Naive thymus-derived CD8-positive, alpha-beta T cell (primary cell): ENCODE data around the gene FOXL3. TPM values are rescaled to one million over a fixed set of nuclear protein-coding genes. Genes with fewer than 3 reads are reported as not detected.
A peak's percentile ranks its signal among the peaks of the same experiment; 100 is the strongest.
"Not testable (repeated sequence)": the region's sequence is repeated elsewhere in the genome, so short reads cannot be mapped to it uniquely, and the experiment has no call there.

ENCODE experiments used
- ATAC-seq, 2 donors: fragments of 150-1000 bp; cut with Tn5 transposase in 1 of 2; sonication (Bioruptor Pico), chemical (Tn5 transposase) in 1 of 2; 1 replicate in 1 of 2; 2 replicates in 1 of 2; pipeline ENCODE4 v1.10.0; 2021; ENCODE audit warnings: mild to moderate bottlenecking in 2 of 2, moderate library complexity in 2 of 2
- POLR2A ChIA-PET: fragments of 350-600 bp; sonication (Branson Sonifier 250); formaldehyde crosslinking; loops from one replicate; lab custom pipeline; 2021; ENCODE audit warnings: antibody characterized with exemption; lab: Charles Lee
- DNase-seq, 10 donors: peaks; one replicate each; pipeline versions ENCODE4 v3.0.0 to v3.0.0-alpha.2; 2020 to 2022
- H3K27ac Mint-ChIP-seq, 10 donors: one replicate each; pipeline ENCODE4 v1.8.0; 2020 to 2022; ENCODE audit warnings: mild to moderate bottlenecking in 10 of 10, mixed read lengths in 10 of 10, moderate library complexity in 4 of 10, inconsistent platforms in 1 of 10
- H3K27me3 Mint-ChIP-seq, 5 donors: one replicate each; pipeline ENCODE4 v1.8.0; 2021 to 2022; ENCODE audit warnings: mixed read lengths in 5 of 5
- H3K36me3 Mint-ChIP-seq, 3 donors: one replicate each; pipeline ENCODE4 v1.8.0; 2020 to 2022; ENCODE audit warnings: mixed read lengths in 3 of 3, mild to moderate bottlenecking in 2 of 3, inconsistent platforms in 1 of 3
- H3K4me1 Mint-ChIP-seq, 4 donors: one replicate each; pipeline ENCODE4 v1.8.0; 2021 to 2022; ENCODE audit warnings: mixed read lengths in 4 of 4
- H3K4me3 Mint-ChIP-seq, 10 donors: one replicate each; pipeline ENCODE4 v1.8.0; 2020 to 2022; ENCODE audit warnings: mild to moderate bottlenecking in 10 of 10, mixed read lengths in 10 of 10, moderate library complexity in 6 of 10, inconsistent platforms in 1 of 10
- H3K9me3 Mint-ChIP-seq, 9 donors: one replicate each; pipeline ENCODE4 v1.8.0; 2020 to 2022; ENCODE audit warnings: mixed read lengths in 9 of 9, mild to moderate bottlenecking in 3 of 9, inconsistent platforms in 1 of 9, moderate library complexity in 1 of 9
- polyA plus RNA-seq, 3 donors: library from polyadenylated mRNA; unstranded; fragments of 300-500 nt; fragmentation: Illumina TruSeq; gene quantifications; one replicate each; pipeline ENCODE4 v1.2.3, GENCODE V29; 2021
- total RNA-seq, 8 experiments: library from RNA in 2 of 8; stranded (reverse) in 2 of 8; gene quantifications; one replicate each; pipeline ENCODE4 v1.2.3 and lab custom pipeline; 2021 to 2026

FOXL3 gene
- total and polyA plus RNA-seq, 5 experiments from 2014 or later, result not detected

- H3K27me3 Mint-ChIP-seq, result peaks cover 0 to 3% (median 0%) of the 10 kb centered on the region in 5 donors
- H3K9me3 Mint-ChIP-seq, result peaks cover 0 to 3% (median 0%) of the 10 kb centered on the region in 9 donors
- no peak for ATAC-seq
- no peaks in the 10 kb centered on the region for H3K36me3 Mint-ChIP-seq
- peaks cover 0 to 2% (median 2%) of the 10 kb centered on the region in 4 donors for H3K4me1 Mint-ChIP-seq
- no peak overlapping the region for H3K4me3 Mint-ChIP-seq
- POLR2A ChIA-PET, result no interaction called here
- peak overlapping the region in 1 of 10 donors; percentile 66 for H3K27ac Mint-ChIP-seq
- DNase-seq, result peak in 1 of 10 donors; percentile 51
These were observed 38.2 kb downstream of the FOXL3 start for GRCh38 chr7:327991-328702.

GRCh38 chr7:329691-330281 is 39.8 kb downstream of the FOXL3 start:
- DNase-seq, result no peak

DNA sequence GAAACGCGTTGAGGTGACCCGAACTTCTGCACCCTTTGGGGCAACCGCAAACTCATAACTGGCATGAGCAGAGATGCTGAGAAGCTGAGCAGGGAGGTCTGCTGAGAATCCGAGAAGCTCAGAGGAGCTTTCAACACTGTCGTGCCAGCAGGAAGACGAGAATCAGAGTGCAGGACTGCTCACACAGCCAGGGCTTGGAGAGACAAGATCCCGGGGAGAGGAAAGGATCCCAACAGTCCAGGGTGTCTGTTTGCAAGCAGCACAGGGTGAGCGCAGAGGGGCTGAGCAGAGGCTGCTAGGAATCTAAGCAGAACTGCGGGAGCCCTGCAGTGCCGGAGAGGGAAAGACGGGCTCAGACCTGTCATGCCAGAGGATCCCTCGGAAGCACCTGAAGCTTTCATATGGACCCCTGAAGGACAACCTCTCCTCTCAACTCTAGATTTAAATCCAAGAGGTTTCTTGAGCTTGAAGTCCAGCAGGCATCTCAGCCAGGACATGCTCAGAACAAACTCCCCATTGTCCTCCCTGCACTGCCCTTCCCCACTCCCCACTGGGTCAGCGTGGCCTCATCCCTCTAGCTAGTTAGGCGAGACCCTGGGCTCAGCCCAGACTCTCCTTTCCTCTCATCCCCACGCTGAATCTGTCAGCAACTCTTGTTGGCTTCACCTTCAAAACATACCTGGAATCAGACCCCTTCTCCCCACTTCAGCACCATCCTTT is 40.7 kb downstream of the FOXL3 start:
- H3K4me1 Mint-ChIP-seq, result peaks cover 7 to 15% (median 12%) of the 10 kb centered on the region in 4 donors
- DNase-seq (peak in 1 of 10 donors; percentile 45), ATAC-seq (no peak)
- H3K4me3 Mint-ChIP-seq, result no peak overlapping the region
- POLR2A ChIA-PET, result interaction anchor here (1.0 kb wide), 1 partner anchor 274 kb away, joined by 3 read pairs; no protein-coding TSS in a partner anchor
- H3K36me3 Mint-ChIP-seq, result no peaks in the 10 kb centered on the region
- peaks cover 0 to 3% (median 0%) of the 10 kb centered on the region in 5 donors for H3K27me3 Mint-ChIP-seq
- peaks cover 0 to 6% (median 0%) of the 10 kb centered on the region in 9 donors for H3K9me3 Mint-ChIP-seq
- no peak overlapping the region for H3K27ac Mint-ChIP-seq

More at GRCh38 chr7:329691-330281, 39.8 kb downstream of the FOXL3 start:
- peaks cover 0 to 4% (median 0%) of the 10 kb centered on the region in 9 donors for H3K9me3 Mint-ChIP-seq
- no peak overlapping the region for H3K4me3 Mint-ChIP-seq
- POLR2A ChIA-PET, result interaction anchor here (1.0 kb wide), 1 partner anchor 275 kb away, joined by 3 read pairs; no protein-coding TSS in a partner anchor
- peaks cover 0 to 3% (median 0%) of the 10 kb centered on the region in 5 donors for H3K27me3 Mint-ChIP-seq
- no peak overlapping the region for H3K27ac Mint-ChIP-seq
- ATAC-seq, result no peak
- H3K36me3 Mint-ChIP-seq, result no peaks in the 10 kb centered on the region
- peaks cover 4 to 8% (median 8%) of the 10 kb centered on the region in 4 donors for H3K4me1 Mint-ChIP-seq

- Mint-ChIP-seq H3K4me1 (peaks cover 7 to 19% (median 13%) of the 10 kb centered on the region in 4 donors), H3K27me3 (peaks cover 0 to 3% (median 0%) of the 10 kb centered on the region in 5 donors), H3K9me3 (peaks cover 0 to 6% (median 0%) of the 10 kb centered on the region in 9 donors), H3K36me3 (no peaks in the 10 kb centered on the region), H3K27ac (no peak overlapping the region), H3K4me3 (peak overlapping the region in 2 of 10 donors; percentile 10 to 54)
- ATAC-seq (no peak), DNase-seq (peak in 1 of 10 donors; percentile 63)
- POLR2A ChIA-PET, result interaction anchor here (1.0 to 2.1 kb wide), 3 partner anchors 20 to 31 kb away, joined by 4 to 13 read pairs (median 12); no protein-coding TSS in a partner anchor
These were observed 42.1 kb downstream of the FOXL3 start for GRCh38 chr7:332020-332517.

- no peak overlapping the region for H3K27ac Mint-ChIP-seq
- H3K4me1 Mint-ChIP-seq, result peaks cover 11 to 25% (median 19%) of the 10 kb centered on the region in 4 donors
- DNase-seq (peak; percentile 75 to 98 (median 90)), ATAC-seq (peak; percentile 99)
- peak overlapping the region in 3 of 10 donors; percentile 51 to 63 (median 54) for H3K4me3 Mint-ChIP-seq
- peaks cover 0 to 3% (median 0%) of the 10 kb centered on the region in 5 donors for H3K27me3 Mint-ChIP-seq
- peaks cover 0 to 6% (median 0%) of the 10 kb centered on the region in 9 donors for H3K9me3 Mint-ChIP-seq
- H3K36me3 Mint-ChIP-seq, result no peaks in the 10 kb centered on the region
- POLR2A ChIA-PET, result interaction anchor here (0.5 to 2.1 kb wide), 9 partner anchors 12 to 438 kb away, joined by 3 to 13 read pairs (median 3); no protein-coding TSS in a partner anchor
These were observed 42.8 kb downstream of the FOXL3 start for GRCh38 chr7:332646-333392.

GRCh38 chr7:333393-333764 is 43.4 kb downstream of the FOXL3 start:
- H3K4me1 Mint-ChIP-seq, result peaks cover 11 to 30% (median 19%) of the 10 kb centered on the region in 4 donors
- no peak overlapping the region for H3K4me3 Mint-ChIP-seq
- no peak overlapping the region for H3K27ac Mint-ChIP-seq
- no peak for DNase-seq
- H3K9me3 Mint-ChIP-seq, result peaks cover 0 to 6% (median 0%) of the 10 kb centered on the region in 9 donors
- H3K27me3 Mint-ChIP-seq, result peaks cover 0 to 3% (median 0%) of the 10 kb centered on the region in 5 donors
- no peaks in the 10 kb centered on the region for H3K36me3 Mint-ChIP-seq
- POLR2A ChIA-PET, result interaction anchor here (0.5 to 2.1 kb wide), 9 partner anchors 12 to 438 kb away, joined by 3 to 13 read pairs (median 3); no protein-coding TSS in a partner anchor
- no peak for ATAC-seq

GRCh38 chr7:334618-335357 is 44.8 kb downstream of the FOXL3 start:
- Mint-ChIP-seq H3K4me3 (peak overlapping the region in 7 of 10 donors; percentile 32 to 50 (median 43)), H3K27me3 (peaks cover 0 to 3% (median 0%) of the 10 kb centered on the region in 5 donors), H3K4me1 (peaks cover 11 to 30% (median 22%) of the 10 kb centered on the region in 4 donors), H3K27ac (peak overlapping the region in 6 of 10 donors; percentile 16 to 78 (median 42)), H3K9me3 (peaks cover 0 to 6% (median 0%) of the 10 kb centered on the region in 9 donors), H3K36me3 (no peaks in the 10 kb centered on the region)
- DNase-seq, result no peak
- ATAC-seq, result no peak
- POLR2A ChIA-PET, result no interaction called here

DNA sequence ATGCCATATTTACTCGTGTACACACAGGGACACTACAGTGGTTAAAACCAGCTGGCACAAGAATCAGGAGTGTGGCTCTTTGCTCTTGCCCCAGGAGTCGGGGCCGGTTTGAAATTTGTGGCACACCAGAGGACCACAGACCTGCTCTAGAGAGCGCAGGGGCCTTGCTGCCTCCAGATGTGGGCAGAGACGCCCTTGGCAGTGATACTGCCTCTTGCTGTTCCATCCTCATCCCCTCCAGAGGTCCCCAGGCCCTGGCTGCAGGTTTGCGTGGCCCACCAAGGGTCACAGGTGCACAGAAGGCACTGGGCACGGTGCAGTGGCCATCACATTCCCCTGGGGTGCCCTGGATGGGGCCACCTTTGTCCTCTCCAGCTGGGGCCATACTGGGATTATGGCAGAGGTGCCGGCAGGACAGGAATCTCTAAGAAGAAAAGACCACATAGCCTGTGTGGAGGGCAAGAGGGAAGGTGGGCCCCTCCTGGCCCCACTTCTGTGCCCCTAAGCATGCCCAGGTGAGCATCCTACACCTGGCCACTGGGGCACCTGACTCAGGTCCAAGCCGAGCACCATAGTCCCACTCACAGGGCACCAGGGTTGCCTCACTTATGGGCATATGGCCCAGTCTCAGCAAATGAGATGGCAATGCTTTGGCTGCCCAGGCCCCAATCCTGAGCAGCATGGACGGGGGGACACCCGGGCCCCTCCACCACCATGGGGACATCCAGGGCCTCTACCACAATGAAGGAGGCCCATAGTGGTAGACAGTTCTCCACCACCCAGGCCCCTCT is 45.6 kb downstream of the FOXL3 start:
- ATAC-seq, result no peak
- POLR2A ChIA-PET, result no interaction called here
- peak in 1 of 10 donors; percentile 54 for DNase-seq
- Mint-ChIP-seq H3K4me1 (peaks cover 11 to 30% (median 22%) of the 10 kb centered on the region in 4 donors), H3K9me3 (peaks cover 0 to 6% (median 0%) of the 10 kb centered on the region in 9 donors), H3K4me3 (peak overlapping the region in 5 of 10 donors; percentile 32 to 50 (median 43)), H3K27me3 (peaks cover 0 to 3% (median 0%) of the 10 kb centered on the region in 5 donors), H3K36me3 (no peaks in the 10 kb centered on the region), H3K27ac (peak overlapping the region in 4 of 10 donors; percentile 16 to 78 (median 30))

- H3K27me3 Mint-ChIP-seq, result not testable (repeated sequence)
These were observed 46.2 kb downstream of the FOXL3 start for GRCh38 chr7:336149-336533.

More at GRCh38 chr7:336149-336533, 46.2 kb downstream of the FOXL3 start:
- H3K36me3 Mint-ChIP-seq, DNase-seq, ATAC-seq, H3K27ac Mint-ChIP-seq, H3K4me3 Mint-ChIP-seq, H3K9me3 Mint-ChIP-seq, POLR2A ChIA-PET: not testable (repeated sequence)
- H3K4me1 Mint-ChIP-seq, result peaks cover 11 to 30% (median 22%) of the 10 kb centered on the region in 4 donors
